Activated CD4-positive, alpha-beta T cell treated with anti-CD3 and anti-CD28 coated beads for 48 hours (primary cell): Measurements from ENCODE around the gene ABRACL.
"Not testable (repeated sequence)": the region's sequence is repeated elsewhere in the genome, so short reads cannot be mapped to it uniquely, and the experiment has no call there.

Source experiments
- DNase-seq: peaks from one replicate; pipeline ENCODE4 v3.0.0-alpha.2; 2020

The ABRACL gene

GRCh38 chr6:139013185-139013800 lies 15.3 kb upstream of the ABRACL start:
- no peak for DNase-seq

GRCh38 chr6:139014945-139015344 lies 13.6 kb upstream of the ABRACL start:
- DNase-seq, result no peak

GRCh38 chr6:139016337-139017213 lies 12.0 kb upstream of the ABRACL start:
- no peak for DNase-seq

- DNase-seq, result no peak
Observed at GRCh38 chr6:139017227-139017626, 11.3 kb upstream of the ABRACL start.

- DNase-seq, result no peak
Observed at GRCh38 chr6:139019722-139020121, 8.8 kb upstream of the ABRACL start.

GRCh38 chr6:139020689-139021088 lies 7.9 kb upstream of the ABRACL start:
- DNase-seq, result no peak

- DNase-seq, result not testable (repeated sequence)
Observed at GRCh38 chr6:139025416-139025815, 3.1 kb upstream of the ABRACL start.

- peak; percentile 73 for DNase-seq
Observed at GRCh38 chr6:139027620-139028182, 844 bp upstream of the ABRACL start.

GRCh38 chr6:139028215-139028657 lies 309 bp upstream of the ABRACL start:
- DNase-seq, result no peak

GRCh38 chr6:139029470-139030227 lies 1.1 kb downstream of the ABRACL start:
- peak; percentile 51 for DNase-seq

GRCh38 chr6:139030228-139030963 lies 1.9 kb downstream of the ABRACL start:
- DNase-seq, result no peak

GRCh38 chr6:139037490-139037889 lies 8.9 kb downstream of the ABRACL start:
- DNase-seq, result no peak

- no peak for DNase-seq
Observed at GRCh38 chr6:139044250-139044649, 15.7 kb downstream of the ABRACL start.

GRCh38 chr6:139047677-139048076 lies 19.1 kb downstream of the ABRACL start:
- no peak for DNase-seq

- DNase-seq, result not testable (repeated sequence)
Observed at GRCh38 chr6:139048912-139049311, 20.4 kb downstream of the ABRACL start.

- DNase-seq, result not testable (repeated sequence)
Observed at GRCh38 chr6:139050131-139050769, 21.7 kb downstream of the ABRACL start.

GRCh38 chr6:139050770-139051313 lies 22.3 kb downstream of the ABRACL start:
- DNase-seq, result no peak

- no peak for DNase-seq
Observed at GRCh38 chr6:139051396-139052060, 23.0 kb downstream of the ABRACL start.

- no peak for DNase-seq
Observed at GRCh38 chr6:139053382-139053781, 24.8 kb downstream of the ABRACL start.

- no peak for DNase-seq
Observed at GRCh38 chr6:139054001-139054400, 25.5 kb downstream of the ABRACL start.

GRCh38 chr6:139055709-139056108 lies 27.2 kb downstream of the ABRACL start:
- no peak for DNase-seq
